Ishikawa (cell line): ENCODE results near the gene UTS2R.
A peak's percentile ranks its signal among the peaks of the same experiment; 100 is the strongest.

Source experiments
- CREB1 ChIP-seq: IDR thresholded peaks from 2 replicates; pipeline ENCODE4 v1.6.1; 2012; ENCODE audit warnings: low read depth
- EP300 ChIP-seq: IDR thresholded peaks from 2 replicates; pipeline ENCODE4 v1.6.1; 2012; ENCODE audit warnings: borderline replicate concordance
- RAD21 ChIP-seq: IDR thresholded peaks from 2 replicates; pipeline ENCODE4 v1.6.1; 2012; ENCODE audit warnings: low read depth
- REST ChIP-seq: IDR thresholded peaks from 2 replicates; pipeline ENCODE4 v1.6.1; 2012; ENCODE audit warnings: low read depth, mild to moderate bottlenecking
- TAF1 ChIP-seq: IDR thresholded peaks from 2 replicates; pipeline ENCODE4 v1.6.1; 2012; ENCODE audit warnings: low read depth, mild to moderate bottlenecking
- TCF12 ChIP-seq: IDR thresholded peaks from 2 replicates; pipeline ENCODE4 v1.6.1; 2012; ENCODE audit warnings: low read depth
- YY1 ChIP-seq: IDR thresholded peaks from 2 replicates; pipeline ENCODE4 v1.6.1; 2012; ENCODE audit warnings: low read depth
- TF ChIP-seq, protein P1 (sequence below): IDR thresholded peaks from 2 replicates; pipeline ENCODE4 v1.6.1; 2012

- TF ChIP-seq, protein P1, sequence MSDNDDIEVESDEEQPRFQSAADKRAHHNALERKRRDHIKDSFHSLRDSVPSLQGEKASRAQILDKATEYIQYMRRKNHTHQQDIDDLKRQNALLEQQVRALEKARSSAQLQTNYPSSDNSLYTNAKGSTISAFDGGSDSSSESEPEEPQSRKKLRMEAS, result 0 out of 2 replicates have a peak, but pooled peaks have one; percentile 31
- TF ChIP-seq RAD21, result no peak
- no peak for TF ChIP-seq YY1
- peak; percentile 98 for TF ChIP-seq TCF12
- TF ChIP-seq TAF1, result no peak
- TF ChIP-seq EP300, result peak; percentile 87
- no peak for TF ChIP-seq CREB1
- no peak for TF ChIP-seq REST
Observed at GRCh38 chr17:82357394-82357793, 14.2 kb upstream of the UTS2R start.
